Amniotic stem cell (primary cell): Measurements from ENCODE around the gene SLC7A7.
A peak's percentile ranks its signal among the peaks of the same experiment; 100 is the strongest.
"Not testable (repeated sequence)": the region's sequence is repeated elsewhere in the genome, so short reads cannot be mapped to it uniquely, and the experiment has no call there.

ENCODE experiments used
- DNase-seq: peaks from one replicate; lab custom pipeline; 2025; lab: John Stamatoyannopoulos, UW

The SLC7A7 gene

GRCh38 chr14:22843123-22843925 lies 28.1 kb upstream of the SLC7A7 start:
- DNase-seq = no peak

GRCh38 chr14:22842211-22843122 lies 27.2 kb upstream of the SLC7A7 start:
- DNase-seq = no peak

GRCh38 chr14:22841769-22842168 lies 26.5 kb upstream of the SLC7A7 start:
- no peak for DNase-seq

GRCh38 chr14:22841311-22841710 lies 26.1 kb upstream of the SLC7A7 start:
- DNase-seq = no peak

- no peak for DNase-seq
Observed at GRCh38 chr14:22839159-22839779, 24.0 kb upstream of the SLC7A7 start.

- no peak for DNase-seq
Observed at GRCh38 chr14:22838631-22839041, 23.4 kb upstream of the SLC7A7 start.

GRCh38 chr14:22837750-22838538 lies 22.7 kb upstream of the SLC7A7 start:
- DNase-seq = no peak

- DNase-seq = no peak
Observed at GRCh38 chr14:22837114-22837749, 22.0 kb upstream of the SLC7A7 start.

GRCh38 chr14:22836301-22837113 lies 21.3 kb upstream of the SLC7A7 start, which contains the start of gene MMP14:
Gene MMP14, plus strand, starts transcription at chr14:22836585. Its CDS starts 233 bp downstream, at chr14:22836818.
- peak; percentile 82 for DNase-seq

- no peak for DNase-seq
Observed at GRCh38 chr14:22835505-22835904, 20.3 kb upstream of the SLC7A7 start.

- no peak for DNase-seq
Observed at GRCh38 chr14:22830443-22831010, 15.3 kb upstream of the SLC7A7 start.

- peak; percentile 83 for DNase-seq
Observed at GRCh38 chr14:22829661-22830442, 14.6 kb upstream of the SLC7A7 start, which contains the start of gene MRPL52. Gene MRPL52, plus strand, starts transcription at chr14:22829887. Its CDS starts 26 bp downstream, at chr14:22829913.

GRCh38 chr14:22829076-22829660 lies 13.9 kb upstream of the SLC7A7 start:
- DNase-seq = not testable (repeated sequence)

GRCh38 chr14:22824711-22825359 lies 9.6 kb upstream of the SLC7A7 start:
- DNase-seq = peak; percentile 60

- DNase-seq = peak; percentile 78
Observed at GRCh38 chr14:22822571-22823098, 7.4 kb upstream of the SLC7A7 start.

GRCh38 chr14:22822016-22822570 lies 6.9 kb upstream of the SLC7A7 start:
- no peak for DNase-seq
